CD14-positive monocyte (primary cell): ENCODE data around the gene L3MBTL4. TPM values are rescaled to one million over a fixed set of nuclear protein-coding genes. Genes with fewer than 3 reads are reported as not detected.
"Not testable (repeated sequence)": the region's sequence is repeated elsewhere in the genome, so short reads cannot be mapped to it uniquely, and the experiment has no call there.

ENCODE experiments used
- DNase-seq, 3 donors: peaks; one replicate each; pipeline ENCODE4 v3.0.0-alpha.2; 2011 to 2022
- H2AFZ ChIP-seq: 2 replicates; pipeline ENCODE4 v1.6.0; 2012; ENCODE audit warnings: mild to moderate bottlenecking, low read depth, low read length, inconsistent platforms; ENCODE audit not compliant: insufficient read depth, poor library complexity, severe bottlenecking
- H3K27ac ChIP-seq, 2 donors: 1 replicate in 1 of 2; 2 replicates in 1 of 2; pipeline ENCODE4 v1.5.1; 2012 to 2013; ENCODE audit warnings: low read length in 2 of 2, control low read depth in 1 of 2, inconsistent platforms in 1 of 2, low read depth in 1 of 2, mild to moderate bottlenecking in 1 of 2
- H3K27me3 ChIP-seq, 2 donors: one replicate each; pipeline versions ENCODE4 v1.6.0 to v1.6.1; 2011 to 2013; ENCODE audit warnings: low read length in 2 of 2; ENCODE audit not compliant: control insufficient read depth in 2 of 2, insufficient read depth in 2 of 2
- H3K36me3 ChIP-seq, 2 donors: replicated peaks in 1 of 2; 1 replicate in 1 of 2; 2 replicates in 1 of 2; pipeline versions ENCODE4 v1.5.1 to v1.6.1; 2012 to 2013; ENCODE audit warnings: low read length in 2 of 2, control low read depth in 1 of 2, inconsistent platforms in 1 of 2, mild to moderate bottlenecking in 1 of 2; ENCODE audit not compliant: insufficient read depth in 2 of 2, control insufficient read depth in 1 of 2
- H3K4me1 ChIP-seq, 2 donors: 1 replicate in 1 of 2; 2 replicates in 1 of 2; pipeline versions ENCODE4 v1.5.1 to v1.6.1; 2012 to 2013; ENCODE audit warnings: low read length in 2 of 2, control low read depth in 1 of 2, inconsistent platforms in 1 of 2, mild to moderate bottlenecking in 1 of 2, moderate library complexity in 1 of 2; ENCODE audit not compliant: insufficient read depth in 2 of 2, control insufficient read depth in 1 of 2
- H3K4me2 ChIP-seq: replicated peaks from 2 replicates; pipeline ENCODE3; 2012; ENCODE audit warnings: low read length, moderate library complexity, mild to moderate bottlenecking; ENCODE audit not compliant: poor library complexity, severe bottlenecking; ENCODE audit errors: extremely low read depth
- H3K4me3 ChIP-seq, 3 experiments: fragments of 200-600 bp in 1 of 3; sonication (generic) in 1 of 3; replicated peaks in 1 of 3; 1 replicate in 2 of 3; 2 replicates in 1 of 3; pipeline ENCODE4 v1.5.1; 2011 to 2013; ENCODE audit warnings: low read length in 3 of 3, mild to moderate bottlenecking in 3 of 3, control low read depth in 2 of 3, low read depth in 2 of 3, inconsistent platforms in 1 of 3, moderate library complexity in 1 of 3
- H3K79me2 ChIP-seq: 2 replicates; pipeline ENCODE4 v1.6.0; 2012; ENCODE audit warnings: mild to moderate bottlenecking, control low read depth, inconsistent platforms, low read length, moderate library complexity; ENCODE audit not compliant: insufficient read depth
- H3K9ac ChIP-seq: 2 replicates; pipeline ENCODE4 v1.6.0; 2017; ENCODE audit warnings: low read length, mild to moderate bottlenecking; ENCODE audit not compliant: insufficient read depth, poor library complexity, severe bottlenecking
- H3K9me3 ChIP-seq, 2 donors: replicated peaks in 1 of 2; 1 replicate in 1 of 2; 2 replicates in 1 of 2; pipeline versions ENCODE4 v1.5.1 to v1.6.1; 2012 to 2013; ENCODE audit warnings: low read length in 2 of 2, control low read depth in 1 of 2; ENCODE audit not compliant: control insufficient read depth in 1 of 2, insufficient read depth in 1 of 2
- H4K20me1 ChIP-seq: 2 replicates; pipeline ENCODE4 v1.6.0; 2012; ENCODE audit warnings: mild to moderate bottlenecking, low read length, control low read depth, moderate library complexity; ENCODE audit not compliant: insufficient read depth
- H3K27ac Mint-ChIP-seq, 7 donors: one replicate each; pipeline ENCODE4 v1.8.0; 2020; ENCODE audit warnings: mild to moderate bottlenecking in 7 of 7, mixed read lengths in 7 of 7, moderate library complexity in 6 of 7, inconsistent platforms in 2 of 7
- H3K27me3 Mint-ChIP-seq, 3 donors: one replicate each; pipeline ENCODE4 v1.8.0; 2021 to 2022; ENCODE audit warnings: low read depth in 3 of 3, mild to moderate bottlenecking in 3 of 3, mixed read lengths in 3 of 3, moderate library complexity in 3 of 3, inconsistent platforms in 1 of 3
- H3K36me3 Mint-ChIP-seq, 2 donors: one replicate each; pipeline ENCODE4 v1.8.0; 2020; ENCODE audit warnings: mixed read lengths in 2 of 2, inconsistent platforms in 1 of 2, mild to moderate bottlenecking in 1 of 2
- H3K4me1 Mint-ChIP-seq: one replicate; pipeline ENCODE4 v1.8.0; 2020; ENCODE audit warnings: mild to moderate bottlenecking, mixed read lengths
- H3K4me3 Mint-ChIP-seq, 2 donors: one replicate each; pipeline ENCODE4 v1.8.0; 2020; ENCODE audit warnings: mild to moderate bottlenecking in 2 of 2, mixed read lengths in 2 of 2, moderate library complexity in 1 of 2
- H3K9me3 Mint-ChIP-seq, 7 donors: one replicate each; pipeline ENCODE4 v1.8.0; 2020 to 2022; ENCODE audit warnings: mixed read lengths in 7 of 7, mild to moderate bottlenecking in 6 of 7, moderate library complexity in 6 of 7, inconsistent platforms in 2 of 7
- CTCF ChIP-seq: fragments of 200-600 bp; IDR thresholded peaks from one replicate; pipeline ENCODE4 v1.8.0; 2022; ENCODE audit warnings: antibody characterized with exemption, mild to moderate bottlenecking
- WGBS: methylation state at CpG from one replicate; pipeline ENCODE4 v1.1.5; 2013; ENCODE audit warnings: missing lambda C conversion rate; ENCODE audit not compliant: insufficient coverage; 5-methylcytosine and 5-hydroxymethylcytosine counted together
- intact Hi-C, 2 donors: fragments of 100-400 bp; cut with micrococcal nuclease; formaldehyde crosslinking; loops; one replicate each; pipeline versions ENCODE4 v1.15.0 to v1.15.1; 2023
- polyA plus RNA-seq, 3 donors: library from polyadenylated mRNA; depleted of rRNA in 1 of 3; unstranded in 2 of 3; stranded (reverse) in 1 of 3; fragments of 300-500 nt in 2 of 3; fragments of >200 nt in 1 of 3; fragmentation: Illumina TruSeq in 2 of 3; gene quantifications; 1 replicate in 2 of 3; 2 replicates in 1 of 3; pipeline ENCODE4 v1.2.3, GENCODE V29; 2012 to 2021

Gene L3MBTL4
- polyA plus RNA-seq, 3 donors: 0.55 to 1.2 (median 0.72) TPM

- no peak for TF ChIP-seq CTCF
- no peak overlapping the region for H3K4me3 ChIP-seq
- no peaks in the 10 kb centered on the region for H3K27me3 ChIP-seq
- H3K9me3 ChIP-seq: peaks cover 0 to 13% of the 10 kb centered on the region in 2 donors
- no peak overlapping the region for H3K27ac ChIP-seq
- DNase-seq: no peak
- no peak overlapping the region for H3K4me2 ChIP-seq
- peaks cover 0 to 2% (median 2%) of the 10 kb centered on the region in 3 donors for H3K27me3 Mint-ChIP-seq
- H3K79me2 ChIP-seq: no peaks in the 10 kb centered on the region
- intact Hi-C loops: no loop called here
- peaks cover 0 to 3% of the 10 kb centered on the region in 2 donors for H3K36me3 Mint-ChIP-seq
- H3K4me3 Mint-ChIP-seq: no peak overlapping the region
- H3K4me1 Mint-ChIP-seq: peaks cover 4% of the 10 kb centered on the region
- no peaks in the 10 kb centered on the region for H4K20me1 ChIP-seq
- H3K9ac ChIP-seq: no peak overlapping the region
- H3K9me3 Mint-ChIP-seq: peaks cover 9 to 25% (median 14%) of the 10 kb centered on the region in 7 donors
- peak overlapping the region in 2 of 7 donors; percentile 20 to 58 for H3K27ac Mint-ChIP-seq
- H3K36me3 ChIP-seq: no peaks in the 10 kb centered on the region
- no peak overlapping the region for H2AFZ ChIP-seq
- H3K4me1 ChIP-seq: peaks cover under 1 to 2% of the 10 kb centered on the region in 2 donors
- 100% methylated on average over 6 of the region's 8 CpGs for WGBS
These were observed 152.8 kb downstream of the L3MBTL4 start for GRCh38 chr18:6261938-6262337.

- H3K4me2 ChIP-seq, H3K79me2 ChIP-seq, H3K9ac ChIP-seq, H3K4me3 Mint-ChIP-seq, H3K27ac Mint-ChIP-seq, H4K20me1 ChIP-seq, H3K27me3 ChIP-seq, H3K36me3 ChIP-seq, DNase-seq, H3K36me3 Mint-ChIP-seq, H3K4me3 ChIP-seq, intact Hi-C loops, H3K27ac ChIP-seq, H2AFZ ChIP-seq, H3K27me3 Mint-ChIP-seq: not testable (repeated sequence)
- peaks cover 9 to 25% (median 14%) of the 10 kb centered on the region in 7 donors for H3K9me3 Mint-ChIP-seq
- WGBS: no CpG with 5 or more reads among the region's 1 CpG
- peaks cover 25% of the 10 kb centered on the region for H3K4me1 Mint-ChIP-seq
- H3K4me1 ChIP-seq: peaks cover 14 to 22% of the 10 kb centered on the region in 2 donors
- H3K9me3 ChIP-seq: peaks cover 0 to 13% of the 10 kb centered on the region in 2 donors
These were observed 155.4 kb downstream of the L3MBTL4 start for GRCh38 chr18:6259324-6259723.
